Parathyroid adenoma (tissue), 2 donors: ENCODE data around the gene RHBDD2.

Source experiments
- H2AFZ ChIP-seq: fragments of 300-600 bp; sonication (generic); one replicate; pipeline ENCODE4 v1.7.0; 2017; ENCODE audit warnings: antibody characterized with exemption, mild to moderate bottlenecking
- H3K27ac ChIP-seq: fragments of 300-600 bp; sonication (generic); one replicate; pipeline ENCODE4 v1.7.0; 2017
- H3K27me3 ChIP-seq: fragments of 300-600 bp; sonication (generic); one replicate; pipeline ENCODE4 v1.7.0; 2017; ENCODE audit warnings: low read length; ENCODE audit not compliant: control insufficient read depth, insufficient read depth
- H3K36me3 ChIP-seq: fragments of 300-600 bp; sonication (generic); one replicate; pipeline ENCODE4 v1.7.0; 2017; ENCODE audit warnings: low read length; ENCODE audit not compliant: control insufficient read depth, insufficient read depth
- H3K4me1 ChIP-seq: fragments of 300-600 bp; sonication (generic); one replicate; pipeline ENCODE4 v1.7.0; 2017; ENCODE audit warnings: control low read depth
- H3K4me2 ChIP-seq: fragments of 300-600 bp; sonication (generic); one replicate; pipeline ENCODE4 v1.7.0; 2017; ENCODE audit warnings: low read length
- H3K4me3 ChIP-seq: fragments of 300-600 bp; sonication (generic); one replicate; pipeline ENCODE4 v1.7.0; 2017; ENCODE audit warnings: low read depth, low read length
- H3K79me2 ChIP-seq: fragments of 300-600 bp; sonication (generic); one replicate; pipeline ENCODE4 v1.7.0; 2017; ENCODE audit warnings: control low read depth
- H3K9ac ChIP-seq: fragments of 300-600 bp; sonication (generic); one replicate; pipeline ENCODE4 v1.7.0; 2017; ENCODE audit warnings: mild to moderate bottlenecking
- H3K9me3 ChIP-seq: fragments of 300-600 bp; sonication (generic); one replicate; pipeline ENCODE4 v1.7.0; 2017; ENCODE audit warnings: low read length; ENCODE audit not compliant: control insufficient read depth
- CTCF ChIP-seq: fragments of 300-600 bp; sonication (generic); IDR thresholded peaks from one replicate; pipeline ENCODE4 v1.7.0; 2017; ENCODE audit warnings: antibody characterized with exemption, mild to moderate bottlenecking
- donor health status: primary hyperparathyroidism.

The RHBDD2 gene

GRCh38 chr7:75914169-75914654 is 35.4 kb downstream of the RHBDD2 start:
- Histone ChIP-seq H3K4me2 (peak overlapping the region; percentile 89), H3K27me3 (no peaks in the 10 kb centered on the region), H3K9me3 (no peaks in the 10 kb centered on the region), H3K79me2 (peaks cover 36% of the 10 kb centered on the region), H2AFZ (peak overlapping the region; percentile 92), H3K4me3 (peak overlapping the region; percentile 84), H3K27ac (peak overlapping the region; percentile 98), H3K4me1 (peaks cover 11% of the 10 kb centered on the region), H3K36me3 (no peaks in the 10 kb centered on the region), H3K9ac (peak overlapping the region; percentile 96)
- no peak for TF ChIP-seq CTCF

GRCh38 chr7:75914655-75915415 is 36.0 kb downstream of the RHBDD2 start, which contains the start of gene POR:
TSS of gene POR (plus strand) at chr7:75915155. CDS start at chr7:75954002, 38,847 bp downstream.
- H3K79me2 ChIP-seq: peaks cover 42% of the 10 kb centered on the region
- H3K4me1 ChIP-seq: peaks cover 11% of the 10 kb centered on the region
- TF ChIP-seq CTCF: peak; percentile 37
- peak within 1 kb of the TSS; percentile 92 for H2AFZ ChIP-seq
- peak within 1 kb of the TSS; percentile 98 for H3K9ac ChIP-seq
- H3K9me3 ChIP-seq: no peaks in the 10 kb centered on the region
- H3K27me3 ChIP-seq: no peaks in the 10 kb centered on the region
- H3K4me3 ChIP-seq: peak within 1 kb of the TSS; percentile 84
- H3K4me2 ChIP-seq: peak within 1 kb of the TSS; percentile 98
- H3K36me3 ChIP-seq: no peaks in the 10 kb centered on the region
- peak within 1 kb of the TSS; percentile 98 for H3K27ac ChIP-seq

DNA sequence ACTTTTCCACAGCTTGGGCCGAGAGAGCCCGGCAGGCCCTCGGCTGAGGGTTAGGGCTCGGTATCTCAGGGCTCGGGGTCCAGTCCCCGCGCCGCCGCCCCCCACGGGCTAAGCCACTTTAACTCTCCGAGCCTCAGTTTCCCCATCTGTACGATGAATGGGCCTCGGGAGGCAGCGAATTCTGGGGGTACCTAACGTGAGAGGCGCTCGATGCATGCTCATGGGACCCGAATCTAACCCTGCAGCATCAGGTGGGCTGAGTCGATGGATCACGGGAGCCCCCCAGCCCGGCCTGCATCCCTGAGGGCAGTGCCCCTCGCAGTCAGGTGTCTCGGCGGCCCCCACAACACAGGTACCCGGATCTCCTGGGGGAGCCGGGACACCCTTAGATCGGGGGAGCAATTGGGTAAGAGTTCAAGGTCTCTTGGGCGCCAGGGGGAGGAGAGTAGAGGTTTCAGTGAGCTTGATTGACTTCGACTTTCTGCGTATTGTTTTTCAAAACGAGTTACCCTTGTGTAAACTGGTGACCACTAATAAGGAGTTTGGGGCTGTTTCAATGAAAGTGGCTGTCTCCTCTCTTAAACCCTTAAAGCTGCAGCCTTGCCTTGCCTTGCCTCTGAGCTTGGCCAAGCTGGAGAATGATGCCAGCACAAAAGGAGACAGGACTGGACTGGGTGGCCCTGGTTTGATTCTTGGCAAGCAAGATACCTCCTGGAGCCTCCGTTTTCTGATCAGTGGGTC is 36.8 kb downstream of the RHBDD2 start:
- H3K4me1 ChIP-seq: peaks cover 16% of the 10 kb centered on the region
- H3K9me3 ChIP-seq: no peaks in the 10 kb centered on the region
- peak overlapping the region; percentile 98 for H3K4me2 ChIP-seq
- H3K79me2 ChIP-seq: peaks cover 48% of the 10 kb centered on the region
- H3K27me3 ChIP-seq: no peaks in the 10 kb centered on the region
- H3K36me3 ChIP-seq: no peaks in the 10 kb centered on the region
- peak overlapping the region; percentile 92 for H2AFZ ChIP-seq
- H3K4me3 ChIP-seq: peak overlapping the region; percentile 84
- TF ChIP-seq CTCF: no peak
- H3K27ac ChIP-seq: peak overlapping the region; percentile 98
- H3K9ac ChIP-seq: peak overlapping the region; percentile 98

DNA sequence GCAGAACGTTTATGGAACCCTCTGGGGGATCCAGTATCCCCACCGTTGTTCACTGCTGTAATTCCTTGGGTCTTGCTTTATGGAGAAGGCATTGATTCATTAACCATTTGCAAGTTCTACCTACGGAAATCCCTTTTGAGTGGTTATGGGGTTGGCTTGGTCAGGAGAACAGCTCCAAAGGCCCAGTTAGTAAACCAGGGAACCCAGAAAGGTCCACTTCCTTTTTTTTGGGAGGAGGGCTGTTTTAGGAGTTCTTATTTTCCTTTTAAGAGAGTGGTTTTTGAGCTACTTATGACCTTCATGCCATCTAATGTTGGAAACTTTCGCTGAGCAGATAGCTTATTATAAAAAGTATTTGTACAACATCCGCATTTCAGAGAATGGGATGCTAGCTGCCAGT is 37.4 kb downstream of the RHBDD2 start:
- no peaks in the 10 kb centered on the region for H3K27me3 ChIP-seq
- H3K79me2 ChIP-seq: peaks cover 54% of the 10 kb centered on the region
- H3K9ac ChIP-seq: no peak overlapping the region
- no peak for TF ChIP-seq CTCF
- H2AFZ ChIP-seq: peak overlapping the region; percentile 92
- H3K9me3 ChIP-seq: no peaks in the 10 kb centered on the region
- peak overlapping the region; percentile 84 for H3K4me3 ChIP-seq
- no peaks in the 10 kb centered on the region for H3K36me3 ChIP-seq
- H3K4me2 ChIP-seq: peak overlapping the region; percentile 98
- H3K4me1 ChIP-seq: peaks cover 17% of the 10 kb centered on the region
- peak overlapping the region; percentile 98 for H3K27ac ChIP-seq
